GM21786 (cell line): Measurements from ENCODE around the gene GALNTL6.
"Not testable (repeated sequence)": the region's sequence is repeated elsewhere in the genome, so short reads cannot be mapped to it uniquely, and the experiment has no call there.

Source experiments
- ATAC-seq: cut with Tn5 transposase; IDR thresholded peaks from one replicate; pipeline ENCODE4 v1.9.1; 2021; ENCODE audit not compliant: unreplicated experiment

Gene GALNTL6

GRCh38 chr4:172898715-172899114 lies 1085.5 kb downstream of the GALNTL6 start:
- ATAC-seq, result no peak

GRCh38 chr4:172899861-172900260 lies 1086.7 kb downstream of the GALNTL6 start:
- no peak for ATAC-seq

DNA sequence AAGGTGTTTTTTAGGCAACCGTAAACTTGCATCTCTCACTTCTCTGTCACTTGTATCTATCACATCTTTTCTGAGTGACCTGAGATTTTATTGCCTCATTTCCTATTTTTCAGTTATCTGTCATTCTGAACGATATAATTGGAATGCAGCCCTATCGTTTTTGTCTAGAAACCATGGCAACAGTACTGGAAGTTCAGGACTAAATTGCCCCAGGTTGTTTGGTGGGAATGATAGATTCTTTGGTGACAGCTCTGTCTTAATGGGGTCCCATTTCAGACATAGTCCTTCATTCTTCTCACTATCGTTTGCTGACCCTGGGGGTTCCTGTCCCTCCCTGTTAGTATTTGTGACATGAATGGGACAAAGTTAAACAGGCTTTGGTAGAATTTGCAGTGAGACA lies 1087.7 kb downstream of the GALNTL6 start:
- ATAC-seq, result no peak

- ATAC-seq, result not testable (repeated sequence)
Measured at GRCh38 chr4:172912468-172912867, 1099.3 kb downstream of the GALNTL6 start.

DNA sequence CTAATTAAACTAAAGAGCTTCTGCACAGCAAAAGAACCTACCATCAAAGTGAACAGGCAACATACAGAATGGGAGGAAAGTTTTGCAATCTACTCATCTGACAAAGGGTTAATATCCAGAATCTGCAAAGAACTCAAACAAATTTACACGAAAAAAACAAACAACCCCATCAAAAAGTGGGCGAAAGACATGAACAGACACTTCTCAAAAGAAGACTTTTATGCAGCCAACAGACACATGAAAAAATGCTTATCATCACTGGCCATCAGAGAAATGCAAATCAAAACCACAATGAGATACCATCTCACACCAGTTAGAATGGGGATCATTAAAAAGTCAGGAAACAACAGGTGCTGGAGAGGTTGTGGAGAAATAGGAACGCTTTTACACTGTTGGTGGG lies 1104.2 kb downstream of the GALNTL6 start:
- not testable (repeated sequence) for ATAC-seq

DNA sequence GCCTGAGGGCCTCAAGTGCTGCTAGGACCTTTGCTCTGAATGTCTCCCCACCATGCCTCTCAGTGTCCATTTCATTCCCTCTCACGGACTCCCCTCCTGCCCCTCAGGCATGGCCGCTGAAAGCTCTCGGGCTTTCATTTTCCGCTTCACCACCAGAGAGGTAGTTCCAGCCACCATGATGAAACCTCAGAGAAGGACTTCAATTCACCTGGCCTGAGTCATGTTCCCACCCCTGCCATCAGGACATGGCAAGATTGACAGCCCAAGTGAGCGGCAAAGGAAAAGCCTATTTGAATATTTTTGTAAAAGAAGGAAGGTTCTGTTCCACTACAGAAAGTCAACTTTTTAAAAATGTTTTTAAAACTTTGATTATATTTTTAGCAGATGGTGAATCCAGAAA lies 1106.1 kb downstream of the GALNTL6 start:
- no peak for ATAC-seq

DNA sequence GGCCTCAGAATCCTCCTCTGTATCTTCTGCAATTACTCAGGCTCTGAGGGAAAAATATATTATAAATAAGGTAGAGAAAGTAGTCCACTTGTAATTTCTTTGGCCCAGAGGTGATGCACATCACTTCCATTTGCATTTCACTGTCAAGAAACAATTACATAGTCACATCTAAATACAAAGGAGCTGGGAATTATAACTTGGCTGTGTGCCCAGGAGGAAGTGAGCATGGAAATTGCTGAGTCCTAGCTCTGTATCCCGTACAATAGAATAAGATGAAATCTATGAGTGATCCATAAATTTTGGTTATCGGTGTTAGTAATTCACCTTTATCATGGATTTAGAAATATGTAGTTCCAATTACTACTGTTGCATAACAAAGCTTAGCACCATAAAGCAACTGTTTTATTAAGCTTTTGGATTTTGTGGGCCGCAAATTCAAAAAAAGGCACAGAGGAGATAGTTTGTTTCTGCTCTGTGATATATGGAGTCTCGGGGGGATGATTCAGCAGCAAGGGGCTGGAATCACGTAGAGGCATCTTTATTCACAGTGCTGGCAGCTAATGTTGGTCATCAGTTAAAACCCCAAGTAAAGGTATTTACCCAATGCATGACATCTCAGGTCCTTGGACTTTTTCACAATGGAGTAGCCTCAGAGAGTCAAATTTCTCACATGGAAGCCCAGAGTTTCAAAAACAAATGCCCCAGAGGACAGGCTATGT lies 1114.1 kb downstream of the GALNTL6 start:
- ATAC-seq, result no peak

DNA sequence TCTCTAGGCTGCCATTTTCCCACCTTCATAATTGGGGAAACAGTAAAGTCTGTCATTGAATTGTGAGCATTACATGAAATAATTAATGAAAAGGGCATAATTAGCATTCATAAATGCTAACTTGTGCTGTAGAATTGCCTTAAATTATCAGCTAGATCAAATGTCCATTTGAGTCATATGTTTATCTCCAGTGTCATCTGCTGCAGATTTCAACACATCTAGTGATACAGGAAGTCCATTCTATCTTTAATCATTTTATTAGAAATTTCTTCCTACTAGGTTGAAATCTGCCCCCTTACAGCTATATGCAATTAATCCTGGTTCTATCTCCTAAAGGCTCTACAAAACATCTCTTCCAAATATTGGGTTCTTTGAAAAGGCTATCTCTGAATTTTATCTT lies 1115.1 kb downstream of the GALNTL6 start:
- no peak for ATAC-seq

- ATAC-seq, result no peak
Measured at GRCh38 chr4:172938072-172938829, 1125.0 kb downstream of the GALNTL6 start.

DNA sequence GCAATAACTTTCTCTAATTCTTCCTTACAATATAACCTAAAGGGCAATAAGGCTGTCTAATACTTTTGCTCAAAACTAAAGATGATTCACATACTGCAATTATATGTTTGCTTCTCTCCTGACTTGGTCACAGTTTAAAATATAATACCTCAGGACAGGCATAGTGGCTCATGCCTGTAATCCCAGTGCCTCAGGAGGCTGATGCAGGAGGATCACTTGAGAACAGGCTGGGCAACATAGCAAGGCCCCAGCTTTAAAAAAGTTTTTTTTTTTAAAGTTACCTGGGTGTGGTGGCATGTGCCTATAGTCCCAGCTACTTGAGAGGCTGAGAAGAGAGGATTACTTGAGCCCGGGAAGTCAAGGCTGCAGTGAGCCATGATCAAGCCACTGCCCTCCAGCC lies 1125.7 kb downstream of the GALNTL6 start:
- no peak for ATAC-seq

DNA sequence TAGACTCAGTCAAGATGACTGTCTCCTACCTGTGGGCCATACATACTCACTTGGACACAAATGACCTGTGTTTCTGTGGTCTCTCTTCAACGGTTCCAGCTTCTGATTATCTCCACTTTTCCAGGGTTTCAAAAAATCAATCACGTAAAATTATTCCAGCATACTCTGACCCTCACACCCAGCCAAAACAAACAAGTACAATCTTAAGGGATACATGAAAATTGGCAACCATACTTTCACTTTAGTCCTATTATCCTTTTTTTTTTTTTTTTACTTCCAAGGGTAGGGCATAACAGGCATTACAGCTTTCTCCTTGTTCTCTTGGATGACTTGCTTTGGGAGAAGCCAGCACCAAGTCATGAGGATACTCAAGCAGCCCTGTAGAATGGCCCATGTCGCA lies 1129.6 kb downstream of the GALNTL6 start:
- no peak for ATAC-seq

GRCh38 chr4:172945611-172946010 lies 1132.4 kb downstream of the GALNTL6 start:
- no peak for ATAC-seq

DNA sequence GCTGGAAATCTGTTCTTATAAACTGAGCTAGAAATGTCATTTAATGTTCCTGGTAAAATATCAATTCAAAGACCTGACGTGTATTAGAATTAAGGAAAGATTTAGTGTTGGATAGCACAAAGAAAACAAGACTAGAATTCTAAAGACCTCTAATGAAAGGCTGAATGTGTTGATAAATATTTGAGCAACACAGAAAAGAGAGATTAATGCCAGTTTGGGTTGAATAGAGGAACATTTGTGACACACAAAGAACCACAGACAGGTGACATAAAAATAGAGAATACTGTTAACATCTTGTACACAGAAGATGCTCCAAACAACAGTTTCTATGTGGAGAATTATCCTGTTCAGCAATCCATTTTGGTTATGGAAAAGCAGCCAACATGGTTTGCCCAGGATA lies 1133.3 kb downstream of the GALNTL6 start:
- no peak for ATAC-seq

DNA sequence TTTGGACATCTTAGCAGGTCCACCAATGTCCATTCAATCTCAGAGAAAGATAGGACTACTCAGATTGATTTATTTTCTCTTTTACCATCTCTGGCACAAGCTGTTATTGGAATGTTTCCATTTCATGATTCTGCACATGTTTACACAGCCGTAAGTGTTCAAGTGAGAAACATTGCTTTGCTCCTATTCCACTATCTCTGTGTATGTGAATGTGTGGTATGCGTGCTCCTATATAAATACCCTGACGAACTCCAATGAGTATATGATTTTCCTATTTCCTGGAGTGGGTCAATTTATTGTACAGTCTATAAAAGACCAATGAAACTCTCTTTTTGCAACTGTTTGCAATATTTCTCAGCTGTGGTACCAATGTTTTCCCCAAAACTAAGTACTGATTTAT lies 1134.4 kb downstream of the GALNTL6 start:
- no peak for ATAC-seq

DNA sequence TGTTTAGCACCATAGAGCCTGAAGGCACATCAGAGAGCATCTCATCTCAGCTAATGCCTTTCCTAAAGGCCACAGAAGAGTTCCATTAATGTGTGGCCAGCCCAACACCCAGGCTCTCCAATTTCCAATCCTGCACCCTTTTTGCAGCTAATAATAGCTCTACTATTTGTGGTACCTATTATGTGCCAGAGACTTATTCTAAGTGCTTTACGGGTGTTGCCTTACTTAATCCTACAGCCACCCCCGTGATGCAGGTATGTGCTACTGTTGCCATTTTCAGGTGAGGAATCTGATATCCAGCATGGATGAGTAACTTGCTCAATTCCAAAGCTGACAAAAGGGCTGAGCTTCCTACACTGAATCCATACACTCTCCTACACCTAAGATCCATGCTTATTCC lies 1137.8 kb downstream of the GALNTL6 start:
- ATAC-seq, result no peak

DNA sequence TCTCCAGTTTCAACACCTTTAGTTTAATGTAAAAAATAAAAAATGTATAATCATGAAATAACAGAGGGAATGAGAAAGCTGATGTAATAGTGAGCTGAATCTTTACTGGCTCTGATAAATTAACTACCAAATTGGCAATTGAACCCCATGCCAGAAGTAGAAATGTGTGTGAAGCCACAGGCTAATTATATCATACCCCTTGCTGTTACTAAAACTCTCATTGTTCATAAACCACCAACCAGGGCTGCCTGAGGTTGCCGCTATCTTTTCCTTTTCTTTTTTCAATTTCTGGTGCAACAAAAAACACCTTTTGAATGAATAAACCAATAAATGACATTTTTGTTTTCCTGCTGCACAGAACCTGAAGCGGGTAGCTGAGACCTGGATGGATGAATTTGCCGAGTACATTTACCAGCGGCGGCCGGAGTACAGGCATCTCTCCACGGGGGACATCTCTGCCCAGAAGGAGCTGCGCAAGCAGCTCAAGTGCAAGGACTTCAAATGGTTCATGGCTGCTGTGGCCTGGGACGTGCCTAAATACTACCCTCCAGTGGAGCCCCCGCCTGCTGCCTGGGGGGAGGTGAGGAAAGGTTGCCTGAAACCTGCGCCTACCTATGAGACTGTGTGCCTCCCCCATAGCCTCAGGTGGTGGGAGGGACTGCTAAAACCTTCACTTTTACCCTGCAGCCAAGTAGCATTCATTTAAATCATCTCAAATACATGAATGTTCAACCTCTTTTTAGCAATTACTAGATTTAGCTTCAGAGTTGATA lies 1138.7 kb downstream of the GALNTL6 start:
- ATAC-seq, result no peak

- no peak for ATAC-seq
Measured at GRCh38 chr4:172953896-172954568, 1140.8 kb downstream of the GALNTL6 start.

- not testable (repeated sequence) for ATAC-seq
Measured at GRCh38 chr4:172956340-172956739, 1143.1 kb downstream of the GALNTL6 start.

- ATAC-seq, result no peak
Measured at GRCh38 chr4:172957216-172957615, 1144.0 kb downstream of the GALNTL6 start.

GRCh38 chr4:172962564-172963353 lies 1149.6 kb downstream of the GALNTL6 start:
- no peak for ATAC-seq
